Measurements from ENCODE around the gene KCTD21.

Gene KCTD21

DNA sequence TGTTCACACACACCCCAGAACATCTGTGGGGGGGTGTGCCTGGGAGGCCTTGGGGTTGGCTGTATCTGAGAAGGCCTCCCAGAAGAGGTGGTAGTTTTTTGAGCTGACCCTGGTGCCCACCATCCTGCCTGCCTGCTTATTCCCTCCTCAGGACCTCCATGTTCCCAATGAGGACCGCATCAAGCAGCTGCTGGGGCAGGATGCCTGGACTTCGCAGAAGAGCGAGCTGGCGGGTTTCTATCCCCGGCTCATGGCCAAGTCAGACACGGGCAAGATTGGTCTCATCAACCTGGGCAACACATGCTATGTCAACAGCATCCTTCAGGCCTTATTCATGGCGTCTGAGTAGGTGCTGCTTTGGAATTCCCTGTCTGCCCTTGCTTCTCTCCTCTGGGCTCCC, 17.3 kb upstream of the KCTD21 start:
- H3K4me3 ChIP-seq (replicated peaks in 1 of 2; ENCODE audit: low read depth in 2 of 2, low read length in 2 of 2) = no peak overlapping the region
- DNase-seq (ENCODE audit: low read depth in 2 of 2) = no peak
- TF ChIP-seq, protein P1, sequence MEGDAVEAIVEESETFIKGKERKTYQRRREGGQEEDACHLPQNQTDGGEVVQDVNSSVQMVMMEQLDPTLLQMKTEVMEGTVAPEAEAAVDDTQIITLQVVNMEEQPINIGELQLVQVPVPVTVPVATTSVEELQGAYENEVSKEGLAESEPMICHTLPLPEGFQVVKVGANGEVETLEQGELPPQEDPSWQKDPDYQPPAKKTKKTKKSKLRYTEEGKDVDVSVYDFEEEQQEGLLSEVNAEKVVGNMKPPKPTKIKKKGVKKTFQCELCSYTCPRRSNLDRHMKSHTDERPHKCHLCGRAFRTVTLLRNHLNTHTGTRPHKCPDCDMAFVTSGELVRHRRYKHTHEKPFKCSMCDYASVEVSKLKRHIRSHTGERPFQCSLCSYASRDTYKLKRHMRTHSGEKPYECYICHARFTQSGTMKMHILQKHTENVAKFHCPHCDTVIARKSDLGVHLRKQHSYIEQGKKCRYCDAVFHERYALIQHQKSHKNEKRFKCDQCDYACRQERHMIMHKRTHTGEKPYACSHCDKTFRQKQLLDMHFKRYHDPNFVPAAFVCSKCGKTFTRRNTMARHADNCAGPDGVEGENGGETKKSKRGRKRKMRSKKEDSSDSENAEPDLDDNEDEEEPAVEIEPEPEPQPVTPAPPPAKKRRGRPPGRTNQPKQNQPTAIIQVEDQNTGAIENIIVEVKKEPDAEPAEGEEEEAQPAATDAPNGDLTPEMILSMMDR (IDR thresholded peaks at IDR 0.05; ENCODE audit: low read depth, low read length) = no peak

- DNase-seq (ENCODE audit: low read depth in 2 of 2) = no peak
- H3K4me3 ChIP-seq (replicated peaks in 1 of 2; ENCODE audit: low read depth in 2 of 2, low read length in 2 of 2) = no peak overlapping the region
- TF ChIP-seq, protein P1 (IDR thresholded peaks at IDR 0.05; ENCODE audit: low read depth, low read length) = no peak
These were observed 16.8 kb upstream of the KCTD21 start for GRCh38 chr11:78205256-78205655.

DNA sequence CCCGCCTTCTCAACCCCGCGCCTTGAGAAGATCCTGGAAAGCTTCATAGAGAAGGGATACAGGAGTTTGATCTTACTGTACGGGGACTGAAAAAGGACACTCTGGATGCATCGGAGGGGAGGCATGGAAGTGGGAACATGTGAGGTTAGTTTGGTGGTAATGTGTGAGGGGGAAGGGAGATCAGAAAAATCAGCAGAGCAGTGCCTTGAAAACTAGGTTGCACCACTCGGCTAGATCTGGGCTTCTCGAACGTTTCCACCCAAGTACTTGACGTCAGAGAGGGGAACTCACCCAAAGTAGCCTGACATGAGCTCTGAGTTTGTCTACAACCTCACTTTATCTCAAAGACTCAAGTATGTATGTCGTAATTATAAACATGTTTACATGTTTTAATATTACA, 14.8 kb upstream of the KCTD21 start:
- no peak overlapping the region for H3K4me3 ChIP-seq (replicated peaks in 1 of 2; ENCODE audit: low read depth in 2 of 2, low read length in 2 of 2)
- no peak for DNase-seq (ENCODE audit: low read depth in 2 of 2)
- TF ChIP-seq, protein P1 (IDR thresholded peaks at IDR 0.05; ENCODE audit: low read depth, low read length) = no peak

DNA sequence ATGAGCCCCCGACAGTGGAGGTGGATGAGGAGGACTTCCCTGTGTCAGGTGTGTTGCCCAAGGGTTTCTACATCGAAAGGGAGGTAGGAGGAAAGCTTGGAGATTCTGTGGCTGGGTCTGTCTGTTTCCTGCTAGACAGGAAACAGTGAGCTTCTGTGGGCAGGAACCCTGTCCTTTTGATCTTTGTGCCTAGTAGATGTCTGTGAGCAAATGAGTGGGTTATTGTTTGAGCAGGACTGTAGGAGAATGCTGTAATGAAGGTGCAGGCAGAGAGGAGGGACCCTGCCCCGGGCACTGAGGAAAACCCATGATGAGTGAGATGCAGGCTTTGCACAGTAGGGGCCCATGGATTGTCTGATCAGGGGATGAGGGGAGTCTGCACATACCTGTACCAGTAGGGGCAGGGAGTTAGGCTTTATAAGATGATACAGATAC, 14.3 kb upstream of the KCTD21 start:
- TF ChIP-seq, protein P1 (IDR thresholded peaks at IDR 0.05; ENCODE audit: low read depth, low read length) = no peak
- DNase-seq (ENCODE audit: low read depth in 2 of 2) = no peak
- H3K4me3 ChIP-seq (replicated peaks in 1 of 2; ENCODE audit: low read depth in 2 of 2, low read length in 2 of 2) = no peak overlapping the region

GRCh38 chr11:78201096-78201818, 12.8 kb upstream of the KCTD21 start:
- TF ChIP-seq, protein P1 (IDR thresholded peaks at IDR 0.05; ENCODE audit: low read depth, low read length) = no peak
- H3K4me3 ChIP-seq (replicated peaks in 1 of 2; ENCODE audit: low read depth in 2 of 2, low read length in 2 of 2) = no peak overlapping the region
- no peak for DNase-seq (ENCODE audit: low read depth in 2 of 2)

GRCh38 chr11:78200553-78200952, 12.1 kb upstream of the KCTD21 start:
- TF ChIP-seq, protein P1 (IDR thresholded peaks at IDR 0.05; ENCODE audit: low read depth, low read length) = no peak

GRCh38 chr11:78200061-78200460, 11.6 kb upstream of the KCTD21 start:
- no peak overlapping the region for H3K4me3 ChIP-seq (replicated peaks in 1 of 2; ENCODE audit: low read depth in 2 of 2, low read length in 2 of 2)
- no peak for DNase-seq (ENCODE audit: low read depth in 2 of 2)
- TF ChIP-seq, protein P1 (IDR thresholded peaks at IDR 0.05; ENCODE audit: low read depth, low read length) = no peak

More at GRCh38 chr11:78200553-78200952, 12.1 kb upstream of the KCTD21 start:
- DNase-seq (ENCODE audit: low read depth in 2 of 2) = no peak
- H3K4me3 ChIP-seq (replicated peaks in 1 of 2; ENCODE audit: low read depth in 2 of 2, low read length in 2 of 2) = no peak overlapping the region

Measured in cardiac fibroblast (primary cell).